ENCODE results near the gene GP2. TPM values are rescaled to one million over a fixed set of nuclear protein-coding genes. Genes with fewer than 3 reads are reported as not detected.
"Not testable (repeated sequence)": the region's sequence is repeated elsewhere in the genome, so short reads cannot be mapped to it uniquely, and the experiment has no call there.

The GP2 gene
- total and polyA plus RNA-seq, 10 donors: 0.26 to 4.9 (median 0.99) TPM; not detected in 4

- no peak for DNase-seq
- no peak for TF ChIP-seq POLR2A (IDR thresholded peaks at IDR 0.05)
- TF ChIP-seq POLR2AphosphoS5 (IDR thresholded peaks at IDR 0.05): no peak
- TF ChIP-seq CTCF (IDR thresholded peaks at IDR 0.05 in 8 of 11, conservative IDR thresholded peaks at IDR 0.05 in 3 of 11): no peak
- intact Hi-C loops (cut with DNase I; ENCODE audit: low total_unique reads): no loop called here
- Histone ChIP-seq H3K27me3 (replicated peaks in 1 of 7) (peaks cover 0 to 6% (median 0%) of the 10 kb centered on the region in 7 donors), H3K4me3 (no peak overlapping the region), H3K4me1 (no peaks in the 10 kb centered on the region), H3K27ac (no peak overlapping the region), H3K36me3 (no peaks in the 10 kb centered on the region), H3K9me3 (no peaks in the 10 kb centered on the region)
- WGBS, 5 donors: 89 to 99% (median 93%) methylated on average over 6 of the region's 6 CpGs
Measured at GRCh38 chr16:20315764-20316163, 11.5 kb downstream of the GP2 start.

- intact Hi-C loops (cut with DNase I; ENCODE audit: low total_unique reads): no loop called here
Measured at GRCh38 chr16:20314575-20314974, 12.7 kb downstream of the GP2 start.

GRCh38 chr16:20313741-20314140, 13.6 kb downstream of the GP2 start:
- H3K36me3 ChIP-seq: no peaks in the 10 kb centered on the region
- DNase-seq: no peak
- intact Hi-C loops (cut with DNase I; ENCODE audit: low total_unique reads): no loop called here
- no peak for TF ChIP-seq CTCF (IDR thresholded peaks at IDR 0.05 in 8 of 11, conservative IDR thresholded peaks at IDR 0.05 in 3 of 11)
- no peak for TF ChIP-seq POLR2AphosphoS5 (IDR thresholded peaks at IDR 0.05)
- TF ChIP-seq POLR2A (IDR thresholded peaks at IDR 0.05): no peak
- H3K27ac ChIP-seq: no peak overlapping the region
- H3K4me3 ChIP-seq: no peak overlapping the region
- no peaks in the 10 kb centered on the region for H3K9me3 ChIP-seq
- WGBS, 5 donors: 84 to 98% (median 91%) methylated on average over 3 of the region's 3 CpGs
- peaks cover 0 to 6% (median 0%) of the 10 kb centered on the region in 7 donors for H3K27me3 ChIP-seq (replicated peaks in 1 of 7)
- no peaks in the 10 kb centered on the region for H3K4me1 ChIP-seq

More at GRCh38 chr16:20314575-20314974, 12.7 kb downstream of the GP2 start:
- Histone ChIP-seq H3K27me3 (replicated peaks in 1 of 7) (peaks cover 0 to 6% (median 0%) of the 10 kb centered on the region in 7 donors), H3K9me3 (no peaks in the 10 kb centered on the region), H3K27ac (no peak overlapping the region), H3K36me3 (no peaks in the 10 kb centered on the region), H3K4me3 (no peak overlapping the region), H3K4me1 (no peaks in the 10 kb centered on the region)
- WGBS, 5 donors: 81 to 91% (median 86%) methylated on average over 3 of the region's 3 CpGs
- DNase-seq: no peak
- no peak for TF ChIP-seq POLR2A (IDR thresholded peaks at IDR 0.05)
- no peak for TF ChIP-seq CTCF (IDR thresholded peaks at IDR 0.05 in 8 of 11, conservative IDR thresholded peaks at IDR 0.05 in 3 of 11)
- no peak for TF ChIP-seq POLR2AphosphoS5 (IDR thresholded peaks at IDR 0.05)

- H3K27me3 ChIP-seq (replicated peaks in 1 of 7); H3K4me1 ChIP-seq; H3K9me3 ChIP-seq; DNase-seq; H3K36me3 ChIP-seq; intact Hi-C loops (cut with DNase I; ENCODE audit: low total_unique reads); H3K4me3 ChIP-seq; H3K27ac ChIP-seq: not testable (repeated sequence)
- WGBS, 5 donors: 87 to 93% (median 89%) methylated on average over 7 of the region's 7 CpGs
Measured at GRCh38 chr16:20312536-20313095, 14.7 kb downstream of the GP2 start.

GRCh38 chr16:20311548-20311947, 15.8 kb downstream of the GP2 start:
- DNase-seq: no peak
- no peaks in the 10 kb centered on the region for H3K27me3 ChIP-seq (replicated peaks in 1 of 7)
- TF ChIP-seq POLR2A (IDR thresholded peaks at IDR 0.05) (no peak), CTCF (IDR thresholded peaks at IDR 0.05 in 8 of 11, conservative IDR thresholded peaks at IDR 0.05 in 3 of 11) (no peak)
- intact Hi-C loops (cut with DNase I; ENCODE audit: low total_unique reads): no loop called here
- no peak overlapping the region for H3K27ac ChIP-seq
- no peak overlapping the region for H3K4me3 ChIP-seq
- WGBS, 5 donors: 50 to 79% (median 75%) methylated on average over 2 of the region's 2 CpGs
- H3K9me3 ChIP-seq: no peaks in the 10 kb centered on the region
- no peaks in the 10 kb centered on the region for H3K4me1 ChIP-seq
- no peaks in the 10 kb centered on the region for H3K36me3 ChIP-seq
